ENCODE measurements around the gene PRKAG2. TPM values are rescaled to one million over a fixed set of nuclear protein-coding genes. Genes with fewer than 3 reads are reported as not detected.
A peak's percentile ranks its signal among the peaks of the same experiment; 100 is the strongest.
"Not testable (repeated sequence)": the region's sequence is repeated elsewhere in the genome, so short reads cannot be mapped to it uniquely, and the experiment has no call there.

PRKAG2 gene
- total RNA-seq, 1 donor from 2014 or later: 14.2 TPM

GRCh38 chr7:151850491-151851124 lies 26.3 kb downstream of the PRKAG2 start:
- no peak for DNase-seq

GRCh38 chr7:151849879-151850260 lies 27.0 kb downstream of the PRKAG2 start:
- DNase-seq: no peak

- DNase-seq: no peak
Measured at GRCh38 chr7:151849008-151849878, 27.7 kb downstream of the PRKAG2 start.

GRCh38 chr7:151847681-151848081 lies 29.2 kb downstream of the PRKAG2 start:
- no peak for DNase-seq

- DNase-seq: no peak
Measured at GRCh38 chr7:151847136-151847535, 29.8 kb downstream of the PRKAG2 start.

GRCh38 chr7:151845412-151846205 lies 31.3 kb downstream of the PRKAG2 start:
- DNase-seq: no peak

GRCh38 chr7:151844825-151845200 lies 32.1 kb downstream of the PRKAG2 start:
- DNase-seq: no peak

- no peak for DNase-seq
Measured at GRCh38 chr7:151844071-151844824, 32.7 kb downstream of the PRKAG2 start.

- no peak for DNase-seq
Measured at GRCh38 chr7:151843181-151843580, 33.7 kb downstream of the PRKAG2 start.

- not testable (repeated sequence) for DNase-seq
Measured at GRCh38 chr7:151841395-151842051, 35.4 kb downstream of the PRKAG2 start.

GRCh38 chr7:151840088-151840910 lies 36.6 kb downstream of the PRKAG2 start:
- DNase-seq: no peak

GRCh38 chr7:151839451-151839921 lies 37.4 kb downstream of the PRKAG2 start:
- DNase-seq: no peak

- DNase-seq: no peak
Measured at GRCh38 chr7:151838861-151839381, 38.0 kb downstream of the PRKAG2 start.

- no peak for DNase-seq
Measured at GRCh38 chr7:151838072-151838471, 38.8 kb downstream of the PRKAG2 start.

GRCh38 chr7:151837285-151838042 lies 39.5 kb downstream of the PRKAG2 start:
- DNase-seq: peak; percentile 43

GRCh38 chr7:151836927-151837205 lies 40.0 kb downstream of the PRKAG2 start:
- DNase-seq: no peak

- no peak for DNase-seq
Measured at GRCh38 chr7:151836191-151836926, 40.6 kb downstream of the PRKAG2 start.

- no peak for DNase-seq
Measured at GRCh38 chr7:151835636-151836035, 41.3 kb downstream of the PRKAG2 start.
